HEK293T (cell line): ENCODE data around the gene CCDC187.

Experiments
- FOXA1 ChIP-seq: fragments of 450-650 bp; IDR thresholded peaks from 2 replicates; pipeline ENCODE4 v1.6.1; 2016; ENCODE audit warnings: mild to moderate bottlenecking
- FOXM1 ChIP-seq: fragments of 450-650 bp; IDR thresholded peaks from 2 replicates; pipeline ENCODE4 v1.6.1; 2017; ENCODE audit warnings: mild to moderate bottlenecking, borderline replicate concordance
- LEF1 ChIP-seq: fragments of 450-650 bp; IDR thresholded peaks from 2 replicates; pipeline ENCODE4 v1.6.1; 2017; ENCODE audit warnings: mild to moderate bottlenecking, borderline replicate concordance
- SP1 ChIP-seq: fragments of 450-650 bp; IDR thresholded peaks from 2 replicates; pipeline ENCODE4 v1.6.1; 2017
- TARDBP ChIP-seq: fragments of 450-650 bp; IDR thresholded peaks from 2 replicates; pipeline ENCODE4 v1.6.1; 2016
- ZNF384 ChIP-seq: fragments of 450-650 bp; IDR thresholded peaks from 2 replicates; pipeline ENCODE4 v1.6.1; 2016

- no peak for TF ChIP-seq FOXA1
- TF ChIP-seq ZNF384: no peak
- TF ChIP-seq SP1: no peak
- TF ChIP-seq FOXM1: no peak
- no peak for TF ChIP-seq TARDBP
- TF ChIP-seq LEF1: no peak
These were observed 54.7 kb downstream of the CCDC187 start for GRCh38 chr9:136248951-136249876.
